K562 (cell line): ENCODE data around the gene RAMP2. TPM values are rescaled to one million over a fixed set of nuclear protein-coding genes. Genes with fewer than 3 reads are reported as not detected.
A peak's percentile ranks its signal among the peaks of the same experiment; 100 is the strongest.

ENCODE experiments used
- BCOR ChIP-seq: fragments of 450-650 bp; IDR thresholded peaks from 2 replicates; pipeline ENCODE4 v1.6.1; 2016
- CEBPG ChIP-seq, 3 experiments: fragments of 200-800 bp in 1 of 3; sonication (Bioruptor generic) in 1 of 3; sonication (generic) in 1 of 3; formaldehyde crosslinking in 1 of 3; IDR thresholded peaks in 2 of 3; conservative IDR thresholded peaks in 1 of 3; 2 replicates each; pipeline versions ENCODE4 v1.6.1 to v1.8.0; 2016 to 2022; ENCODE audit warnings: missing compliant biosample characterization in 2 of 3, missing genetic modification characterization in 2 of 3, mild to moderate bottlenecking in 1 of 3, missing genetic modification reagents in 1 of 3
- FOXA3 ChIP-seq, 2 experiments: fragments of 450-650 bp in 1 of 2; sonication (generic) in 1 of 2; formaldehyde crosslinking; IDR thresholded peaks in 1 of 2; conservative IDR thresholded peaks in 1 of 2; 2 replicates each; pipeline versions ENCODE4 v1.4.0 to v1.8.0; 2020 to 2022; ENCODE audit warnings: mild to moderate bottlenecking in 2 of 2, missing genetic modification reagents in 1 of 2
- HDAC1 ChIP-seq, 2 experiments: fragments of 450-650 bp; IDR thresholded peaks; 2 replicates each; pipeline ENCODE4 v1.6.1; 2016 to 2017; ENCODE audit warnings: inconsistent platforms in 1 of 2, mild to moderate bottlenecking in 1 of 2, moderate library complexity in 1 of 2
- HDGF ChIP-seq: fragments of 450-650 bp; IDR thresholded peaks from 2 replicates; pipeline ENCODE4 v1.6.1; 2016
- HLTF ChIP-seq: fragments of 450-650 bp; IDR thresholded peaks from 2 replicates; pipeline ENCODE4 v1.6.1; 2016
- JUND ChIP-seq, 2 experiments: IDR thresholded peaks; 2 replicates in 1 of 2; 3 replicates in 1 of 2; pipeline ENCODE4 v1.6.1; 2011; ENCODE audit warnings: borderline replicate concordance in 2 of 2, low read depth in 2 of 2, low read length in 2 of 2, improper control_type of control experiment in 1 of 2, missing biosample characterization in 1 of 2, missing genetic modification characterization in 1 of 2, missing genetic modification reagents in 1 of 2
- KAT2B ChIP-seq: IDR thresholded peaks from one replicate; pipeline ENCODE4 v1.6.1; 2012; ENCODE audit warnings: low read depth, mild to moderate bottlenecking, control low read depth, inconsistent platforms, low read length, moderate library complexity
- MTA1 ChIP-seq: fragments of 450-650 bp; IDR thresholded peaks from 2 replicates; pipeline ENCODE4 v1.6.1; 2017; ENCODE audit warnings: borderline replicate concordance
- NFRKB ChIP-seq: fragments of 450-650 bp; IDR thresholded peaks from 2 replicates; pipeline ENCODE4 v1.6.1; 2016; ENCODE audit warnings: low read depth
- PHF8 ChIP-seq: fragments of 200-600 bp; sonication (generic); IDR thresholded peaks from 2 replicates; pipeline ENCODE4 v1.6.1; 2012; ENCODE audit warnings: mixed run types, mild to moderate bottlenecking, inconsistent platforms, low read length, moderate library complexity, borderline replicate concordance
- SNIP1 ChIP-seq: fragments of 450-650 bp; IDR thresholded peaks from 2 replicates; pipeline ENCODE4 v1.7.1; 2017; ENCODE audit warnings: low read depth, mild to moderate bottlenecking
- TAF15 ChIP-seq: fragments of 200-400 bp; formaldehyde crosslinking; IDR thresholded peaks from 2 replicates; pipeline ENCODE4 v1.6.1; 2017; ENCODE audit warnings: mild to moderate bottlenecking, low read depth, low read length, moderate library complexity
- ZFX ChIP-seq: sonication (generic); formaldehyde crosslinking; IDR thresholded peaks from 2 replicates; pipeline ENCODE4 v1.8.0; 2022; ENCODE audit warnings: mild to moderate bottlenecking, missing genetic modification reagents, moderate library complexity
- ZNF134 ChIP-seq: fragments of 250-450 bp; sonication (Bioruptor Pico); conservative IDR thresholded peaks from 2 replicates; pipeline ENCODE4 v1.4.0; 2020
- ZNF224 ChIP-seq: sonication (generic); formaldehyde crosslinking; IDR thresholded peaks from 2 replicates; pipeline ENCODE4 v1.8.0; 2022; ENCODE audit warnings: mild to moderate bottlenecking, missing genetic modification reagents
- ZNF584 ChIP-seq: fragments of 200-800 bp; sonication (Bioruptor generic); IDR thresholded peaks from 2 replicates; pipeline ENCODE4 v1.6.1; 2016; ENCODE audit warnings: low read depth, mild to moderate bottlenecking, missing genetic modification characterization, missing compliant biosample characterization
- ZNF79 ChIP-seq: fragments of 250-450 bp; sonication (Bioruptor Pico); IDR thresholded peaks from 2 replicates; pipeline ENCODE4 v1.4.0; 2020; ENCODE audit warnings: low read depth, mild to moderate bottlenecking, moderate library complexity
- polyA plus RNA-seq, 8 experiments: library from polyadenylated mRNA; depleted of rRNA in 4 of 8; stranded (reverse) in 5 of 8; unstranded in 3 of 8; fragments of >200 nt; fragmentation: Nextera tagmentation in 2 of 8; fragmentation: Illumina TruSeq in 1 of 8; extraction: Ambion mirVana in 2 of 8; extraction: Trizol in 1 of 8; gene quantifications; 2 replicates each; pipeline versions ENCODE4 v1.2.1 to v1.2.3, GENCODE V29; 2011 to 2014; ENCODE audit warnings: inconsistent platforms in 1 of 8, missing spikeins in 1 of 8
- total RNA-seq, 7 experiments: library from RNA; depleted of rRNA in 6 of 7; stranded (reverse); fragments of >200 nt in 6 of 7; fragmentation: Illumina TruSeq in 2 of 7; extraction: Trizol in 2 of 7; gene quantifications; 2 replicates each; pipeline versions ENCODE4 v1.2.1 to v1.2.3, GENCODE V29; 2011 to 2021; ENCODE audit warnings: low replicate concordance in 1 of 7
- TF ChIP-seq, protein P1 (sequence below): fragments of 450-650 bp; IDR thresholded peaks from 2 replicates; pipeline ENCODE4 v1.6.1; 2018; ENCODE audit not compliant: partially characterized antibody
- TF ChIP-seq, protein P2 (sequence below), 2 experiments: fragments of 450-650 bp in 1 of 2; IDR thresholded peaks; 2 replicates each; pipeline ENCODE4 v1.6.1; 2011 to 2017; ENCODE audit warnings: low read depth in 2 of 2, antibody characterized with exemption in 1 of 2, borderline replicate concordance in 1 of 2, low read length in 1 of 2, mild to moderate bottlenecking in 1 of 2, mixed read lengths in 1 of 2; ENCODE audit not compliant: control insufficient read depth in 1 of 2

The RAMP2 gene
- total and polyA plus RNA-seq, 9 of the 15 experiments (the other 6 are each of a cell fraction or from before 2014, with no cell fraction given), result not detected

DNA sequence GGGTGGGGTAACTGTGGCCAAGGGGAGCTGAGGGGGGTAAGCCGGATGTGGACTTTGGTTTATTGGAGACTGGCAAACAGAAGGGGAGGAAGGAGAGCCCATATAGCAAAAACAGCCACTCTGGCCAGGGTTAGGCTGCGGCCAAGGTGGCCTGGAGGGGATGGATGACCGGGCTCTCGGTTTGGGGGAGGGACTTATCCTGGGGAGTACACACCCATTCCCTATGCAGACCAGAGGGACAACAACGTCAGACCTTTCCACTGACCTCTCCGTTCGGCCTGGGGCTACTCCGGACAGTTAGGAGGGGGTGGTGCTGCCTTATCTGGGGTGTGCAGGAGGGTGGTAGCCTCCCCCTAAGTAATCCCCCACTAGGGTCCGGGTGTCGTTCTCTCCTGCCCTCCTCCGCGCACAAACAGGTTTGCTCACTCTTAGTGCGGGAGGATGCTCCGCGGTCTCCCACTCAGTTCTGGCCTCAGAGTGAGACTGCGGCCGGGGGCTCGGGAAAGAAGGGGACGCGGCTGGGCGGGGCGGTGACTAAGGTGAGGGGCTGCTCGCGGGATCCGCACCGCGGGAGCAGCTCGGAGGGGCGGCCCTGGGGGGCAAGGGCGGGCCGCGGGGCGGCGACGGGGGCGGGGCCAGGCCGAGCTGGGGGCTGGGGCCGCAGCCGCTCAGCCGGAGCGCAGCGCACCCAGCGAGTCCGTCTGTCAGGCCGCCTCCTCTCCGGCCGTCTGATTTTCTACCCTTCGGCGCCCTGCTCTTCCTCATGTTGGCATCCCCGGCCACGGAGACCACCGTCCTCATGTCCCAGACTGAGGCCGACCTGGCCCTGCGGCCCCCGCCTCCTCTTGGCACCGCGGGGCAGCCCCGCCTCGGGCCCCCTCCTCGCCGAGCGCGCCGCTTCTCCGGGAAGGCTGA lies 19.2 kb downstream of the RAMP2 start, which contains the start of gene WNK4 (continued):
- TF ChIP-seq, protein P1, sequence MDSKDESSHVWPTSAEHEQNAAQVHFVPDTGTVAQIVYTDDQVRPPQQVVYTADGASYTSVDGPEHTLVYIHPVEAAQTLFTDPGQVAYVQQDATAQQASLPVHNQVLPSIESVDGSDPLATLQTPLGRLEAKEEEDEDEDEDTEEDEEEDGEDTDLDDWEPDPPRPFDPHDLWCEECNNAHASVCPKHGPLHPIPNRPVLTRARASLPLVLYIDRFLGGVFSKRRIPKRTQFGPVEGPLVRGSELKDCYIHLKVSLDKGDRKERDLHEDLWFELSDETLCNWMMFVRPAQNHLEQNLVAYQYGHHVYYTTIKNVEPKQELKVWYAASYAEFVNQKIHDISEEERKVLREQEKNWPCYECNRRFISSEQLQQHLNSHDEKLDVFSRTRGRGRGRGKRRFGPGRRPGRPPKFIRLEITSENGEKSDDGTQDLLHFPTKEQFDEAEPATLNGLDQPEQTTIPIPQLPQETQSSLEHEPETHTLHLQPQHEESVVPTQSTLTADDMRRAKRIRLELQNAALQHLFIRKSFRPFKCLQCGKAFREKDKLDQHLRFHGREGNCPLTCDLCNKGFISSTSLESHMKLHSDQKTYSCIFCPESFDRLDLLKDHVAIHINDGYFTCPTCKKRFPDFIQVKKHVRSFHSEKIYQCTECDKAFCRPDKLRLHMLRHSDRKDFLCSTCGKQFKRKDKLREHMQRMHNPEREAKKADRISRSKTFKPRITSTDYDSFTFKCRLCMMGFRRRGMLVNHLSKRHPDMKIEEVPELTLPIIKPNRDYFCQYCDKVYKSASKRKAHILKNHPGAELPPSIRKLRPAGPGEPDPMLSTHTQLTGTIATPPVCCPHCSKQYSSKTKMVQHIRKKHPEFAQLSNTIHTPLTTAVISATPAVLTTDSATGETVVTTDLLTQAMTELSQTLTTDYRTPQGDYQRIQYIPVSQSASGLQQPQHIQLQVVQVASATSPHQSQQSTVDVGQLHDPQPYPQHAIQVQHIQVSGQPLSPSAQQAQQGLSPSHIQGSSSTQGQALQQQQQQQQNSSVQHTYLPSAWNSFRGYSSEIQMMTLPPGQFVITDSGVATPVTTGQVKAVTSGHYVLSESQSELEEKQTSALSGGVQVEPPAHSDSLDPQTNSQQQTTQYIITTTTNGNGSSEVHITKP, result peak; percentile 72
- TF ChIP-seq PHF8 (peak; percentile 45; the same call in 1 of the 2 replicates), ZNF134 (CRISPR knock-in tag) (no peak), HDGF (0 out of 2 replicates have a peak, but pooled peaks have one; percentile 60), NFRKB (no peak), HLTF (peak; percentile 39; the same call in 1 of the 2 replicates), TAF15 (no peak), JUND (IDR thresholded peaks at IDR 0.05; ENCODE audit: borderline replicate concordance, low read depth, low read length) (peak; percentile 64), JUND (tag; IDR thresholded peaks at IDR 0.05; ENCODE audit: borderline replicate concordance, low read depth, low read length) (peak; percentile 61; the same call in 1 of the 3 replicates), BCOR (peak; percentile 81), ZNF224 (CRISPR knock-in tag) (no peak), ZNF79 (no peak), KAT2B (no peak), MTA1 (no peak), HDAC1 (IDR thresholded peaks at IDR 0.05) (peak; percentile 62 to 82; a peak in 2 of 4 replicates), CEBPG (CRISPR knock-in tag; IDR thresholded peaks at IDR 0.05) (no peak), CEBPG (tag; conservative IDR thresholded peaks at IDR 0.05 in 1 of 2, IDR thresholded peaks at IDR 0.05 in 1 of 2) (no peak), FOXA3 (CRISPR knock-in tag; conservative IDR thresholded peaks at IDR 0.05 in 1 of 2, IDR thresholded peaks at IDR 0.05 in 1 of 2) (no peak; a peak in 1 of 4 replicates), ZNF584 (no peak), SNIP1 (no peak), ZFX (CRISPR knock-in tag) (peak; percentile 65)
- TF ChIP-seq, protein P2, sequence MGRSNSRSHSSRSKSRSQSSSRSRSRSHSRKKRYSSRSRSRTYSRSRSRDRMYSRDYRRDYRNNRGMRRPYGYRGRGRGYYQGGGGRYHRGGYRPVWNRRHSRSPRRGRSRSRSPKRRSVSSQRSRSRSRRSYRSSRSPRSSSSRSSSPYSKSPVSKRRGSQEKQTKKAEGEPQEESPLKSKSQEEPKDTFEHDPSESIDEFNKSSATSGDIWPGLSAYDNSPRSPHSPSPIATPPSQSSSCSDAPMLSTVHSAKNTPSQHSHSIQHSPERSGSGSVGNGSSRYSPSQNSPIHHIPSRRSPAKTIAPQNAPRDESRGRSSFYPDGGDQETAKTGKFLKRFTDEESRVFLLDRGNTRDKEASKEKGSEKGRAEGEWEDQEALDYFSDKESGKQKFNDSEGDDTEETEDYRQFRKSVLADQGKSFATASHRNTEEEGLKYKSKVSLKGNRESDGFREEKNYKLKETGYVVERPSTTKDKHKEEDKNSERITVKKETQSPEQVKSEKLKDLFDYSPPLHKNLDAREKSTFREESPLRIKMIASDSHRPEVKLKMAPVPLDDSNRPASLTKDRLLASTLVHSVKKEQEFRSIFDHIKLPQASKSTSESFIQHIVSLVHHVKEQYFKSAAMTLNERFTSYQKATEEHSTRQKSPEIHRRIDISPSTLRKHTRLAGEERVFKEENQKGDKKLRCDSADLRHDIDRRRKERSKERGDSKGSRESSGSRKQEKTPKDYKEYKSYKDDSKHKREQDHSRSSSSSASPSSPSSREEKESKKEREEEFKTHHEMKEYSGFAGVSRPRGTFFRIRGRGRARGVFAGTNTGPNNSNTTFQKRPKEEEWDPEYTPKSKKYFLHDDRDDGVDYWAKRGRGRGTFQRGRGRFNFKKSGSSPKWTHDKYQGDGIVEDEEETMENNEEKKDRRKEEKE (IDR thresholded peaks at IDR 0.05; ENCODE audit: borderline replicate concordance in 1 of 2, control insufficient read depth in 1 of 2, low read depth in 2 of 2, low read length in 1 of 2), result 0 out of 4 replicates have a peak, but pooled peaks of 1 of the 2 experiments have one; percentile 72
